Psoas muscle (tissue), 8 donors: ENCODE results near the gene CEACAM3. TPM values are rescaled to one million over a fixed set of nuclear protein-coding genes. Genes with fewer than 3 reads are reported as not detected.

Source experiments
- ATAC-seq, 4 donors: fragments of 200-7000 bp; cut with Tn5 transposase; one replicate each; pipeline ENCODE4 v1.9.1; 2020; ENCODE audit warnings: moderate library complexity in 3 of 4, mild to moderate bottlenecking in 2 of 4
- DNase-seq, 2 donors: peaks; one replicate each; pipeline ENCODE4 v3.0.0-alpha.2; 2020
- H3K27ac ChIP-seq: fragments of 200-600 bp; one replicate; pipeline ENCODE4 v1.8.0; 2022
- H3K27me3 ChIP-seq, 3 donors: fragments of 200-600 bp in 1 of 3; one replicate each; pipeline versions ENCODE4 v1.6.1 to v1.8.0; 2013 to 2022; ENCODE audit warnings: low read length in 2 of 3, mild to moderate bottlenecking in 2 of 3, moderate library complexity in 1 of 3; ENCODE audit not compliant: insufficient read depth in 3 of 3
- H3K36me3 ChIP-seq, 2 donors: fragments of 200-600 bp in 1 of 2; one replicate each; pipeline versions ENCODE4 v1.6.1 to v1.8.0; 2013 to 2022; ENCODE audit warnings: low read depth in 1 of 2, mild to moderate bottlenecking in 1 of 2, moderate library complexity in 1 of 2; ENCODE audit not compliant: insufficient read depth in 1 of 2
- H3K4me1 ChIP-seq: fragments of 200-600 bp; one replicate; pipeline ENCODE4 v1.8.0; 2022
- H3K4me3 ChIP-seq: fragments of 200-600 bp; one replicate; pipeline ENCODE4 v1.8.0; 2022; ENCODE audit warnings: mild to moderate bottlenecking
- H3K9me3 ChIP-seq: fragments of 200-600 bp; one replicate; pipeline ENCODE4 v1.8.0; 2022
- WGBS, 3 donors: extraction: QIAGEN DNeasy Blood & Tissue Kit; methylation state at CpG; one replicate each; pipeline versions ENCODE4 v1.1.6 to v1.1.7; 2013; 5-methylcytosine and 5-hydroxymethylcytosine counted together
- intact Hi-C, 2 donors: fragments of 100-400 bp; cut with DNase I; formaldehyde crosslinking; loops; one replicate each; pipeline versions ENCODE4 v1.11.0 to v1.14.2; 2022
- polyA plus RNA-seq, 3 donors: library from polyadenylated mRNA; stranded (reverse); fragments of 200-250 nt; gene quantifications; one replicate each; pipeline ENCODE4 v1.2.3, GENCODE V29; 2013
- total RNA-seq, 4 donors: library from RNA; stranded (reverse); fragmentation: NEBNext Ultra II Directional in 2 of 4; extraction: Animal tissue kit (Norgen Biotek cat#: 25700) in 2 of 4; gene quantifications; one replicate each; pipeline versions ENCODE4 v1.2.1 to v1.2.4, GENCODE V29; 2021 to 2023
- TF ChIP-seq, protein P1 (sequence below): fragments of 200-600 bp; IDR thresholded peaks from one replicate; pipeline ENCODE4 v1.8.0; 2022; ENCODE audit warnings: antibody characterized with exemption
- donor health status: healthy with polysubstance abuse.
- donor health status: DM: no; HTN: no; CAD: no; lungs with moderate emphysema.
- donor health status: Bipolar disorder and iron deficiency.
- donor health status: healthy.
- donor health status: DM: yes; HTN: yes; CAD: no.
- donor health status: DM: no; HTN: no; CAD: no.
- donor health status: DM: no; HTN: no; CAD: no.
- donor health status: DM: yes; HTN: yes; CAD: no.

The CEACAM3 gene
- total and polyA plus RNA-seq, 7 donors = 0.01 to 0.59 (median 0.05) TPM; not detected in 4

DNA sequence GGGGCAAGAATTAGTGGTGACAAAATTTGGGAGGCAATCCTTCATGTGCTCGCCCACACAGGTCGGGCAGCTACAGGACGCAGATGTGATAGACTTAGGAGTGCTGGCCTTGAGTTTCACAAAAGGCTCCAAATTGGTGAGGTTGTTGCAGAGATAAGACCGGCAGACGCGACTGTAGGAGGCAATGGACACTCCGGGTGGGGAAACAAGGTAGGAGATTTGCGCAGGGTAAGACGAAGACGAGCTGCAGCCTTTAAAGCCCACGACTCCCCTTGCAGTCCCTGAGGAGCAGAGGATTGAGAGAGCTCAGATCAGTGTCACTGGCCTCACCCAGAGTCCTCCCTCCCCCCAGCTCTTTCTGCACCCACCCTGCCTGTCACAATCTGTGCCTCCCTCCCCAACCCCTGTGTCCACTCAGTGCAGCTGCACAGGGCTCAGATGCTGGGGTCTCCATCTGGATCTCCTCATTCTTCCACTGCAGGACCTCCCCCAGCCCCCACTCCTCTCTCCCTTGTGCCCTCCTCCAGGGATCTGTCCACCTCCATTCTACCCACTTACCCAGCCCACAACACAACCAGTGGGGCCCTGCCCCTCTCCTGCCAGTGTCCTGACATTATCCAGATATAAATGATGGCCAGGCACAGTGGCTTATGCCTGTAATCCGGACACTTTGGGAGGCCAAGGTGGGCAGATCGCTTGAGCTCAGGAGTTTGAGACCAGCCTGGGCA is 41.8 kb downstream of the CEACAM3 start:
- no peak overlapping the region for H3K27ac ChIP-seq
- DNase-seq (no peak), ATAC-seq (no peak)
- peaks cover 0 to 34% (median 10%) of the 10 kb centered on the region in 3 donors for H3K27me3 ChIP-seq
- H3K4me1 ChIP-seq = no peaks in the 10 kb centered on the region
- WGBS, 3 donors = 57 to 59% (median 58%) methylated on average over 13 of the region's 13 CpGs
- H3K4me3 ChIP-seq = no peak overlapping the region
- intact Hi-C loops = no loop called here
- H3K36me3 ChIP-seq = no peaks in the 10 kb centered on the region
- TF ChIP-seq, protein P1, sequence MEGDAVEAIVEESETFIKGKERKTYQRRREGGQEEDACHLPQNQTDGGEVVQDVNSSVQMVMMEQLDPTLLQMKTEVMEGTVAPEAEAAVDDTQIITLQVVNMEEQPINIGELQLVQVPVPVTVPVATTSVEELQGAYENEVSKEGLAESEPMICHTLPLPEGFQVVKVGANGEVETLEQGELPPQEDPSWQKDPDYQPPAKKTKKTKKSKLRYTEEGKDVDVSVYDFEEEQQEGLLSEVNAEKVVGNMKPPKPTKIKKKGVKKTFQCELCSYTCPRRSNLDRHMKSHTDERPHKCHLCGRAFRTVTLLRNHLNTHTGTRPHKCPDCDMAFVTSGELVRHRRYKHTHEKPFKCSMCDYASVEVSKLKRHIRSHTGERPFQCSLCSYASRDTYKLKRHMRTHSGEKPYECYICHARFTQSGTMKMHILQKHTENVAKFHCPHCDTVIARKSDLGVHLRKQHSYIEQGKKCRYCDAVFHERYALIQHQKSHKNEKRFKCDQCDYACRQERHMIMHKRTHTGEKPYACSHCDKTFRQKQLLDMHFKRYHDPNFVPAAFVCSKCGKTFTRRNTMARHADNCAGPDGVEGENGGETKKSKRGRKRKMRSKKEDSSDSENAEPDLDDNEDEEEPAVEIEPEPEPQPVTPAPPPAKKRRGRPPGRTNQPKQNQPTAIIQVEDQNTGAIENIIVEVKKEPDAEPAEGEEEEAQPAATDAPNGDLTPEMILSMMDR = no peak
- no peaks in the 10 kb centered on the region for H3K9me3 ChIP-seq

DNA sequence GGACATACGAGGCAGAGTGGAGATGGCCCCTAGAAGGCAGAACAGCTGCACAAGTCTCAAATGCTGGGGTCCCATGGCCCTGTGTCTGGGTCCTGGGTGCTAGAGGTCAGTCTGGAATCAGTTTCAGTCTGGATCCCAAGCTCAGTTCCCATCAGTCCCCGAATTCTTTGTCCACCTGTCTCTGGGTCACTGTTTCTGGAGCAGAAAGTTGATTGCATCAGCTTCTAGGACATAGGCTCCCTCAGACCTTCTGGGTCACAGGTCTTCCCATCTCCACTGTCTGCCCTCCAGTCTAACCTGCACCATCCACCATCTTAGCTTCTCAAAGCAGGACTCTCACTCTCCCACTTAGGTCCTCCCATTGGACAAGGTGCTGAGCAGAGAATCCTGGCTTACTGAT is 42.8 kb downstream of the CEACAM3 start:
- TF ChIP-seq, protein P1 = no peak
- 41 to 57% (median 45%) methylated on average over 2 of the region's 2 CpGs for WGBS, 3 donors
- intact Hi-C loops = no loop called here

DNA sequence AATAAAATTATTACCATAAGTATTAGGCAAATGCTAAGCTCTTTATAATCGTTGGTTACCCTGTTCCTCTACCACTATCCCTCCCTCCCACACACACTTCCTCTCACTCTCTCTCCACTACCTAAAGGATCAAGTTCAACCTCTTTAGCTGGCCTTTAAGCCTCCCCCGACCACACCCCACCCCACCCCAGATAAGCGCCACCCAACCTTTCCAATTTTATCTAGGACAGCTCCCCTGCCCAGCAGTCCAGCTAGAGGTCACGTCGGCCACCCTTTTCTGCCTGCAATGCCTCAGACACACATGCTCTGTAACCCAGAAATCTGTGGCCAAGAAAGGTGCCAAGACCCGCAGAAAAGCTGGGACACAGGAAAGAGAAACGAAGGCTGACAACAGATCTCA is 47.0 kb downstream of the CEACAM3 start:
- H3K4me3 ChIP-seq = no peak overlapping the region
- intact Hi-C loops = no loop called here
- H3K27me3 ChIP-seq = peaks cover 0 to 9% (median 2%) of the 10 kb centered on the region in 3 donors
- no peaks in the 10 kb centered on the region for H3K36me3 ChIP-seq
- TF ChIP-seq, protein P1 = no peak
- H3K9me3 ChIP-seq = no peaks in the 10 kb centered on the region
- H3K4me1 ChIP-seq = no peaks in the 10 kb centered on the region
- ATAC-seq (no peak), DNase-seq (no peak)
- no peak overlapping the region for H3K27ac ChIP-seq
- 59 to 65% (median 63%) methylated on average over 7 of the region's 7 CpGs for WGBS, 3 donors

More for the DNA sequence above, 42.8 kb downstream of the CEACAM3 start:
- Histone ChIP-seq H3K27me3 (peaks cover 0 to 28% (median 10%) of the 10 kb centered on the region in 3 donors), H3K27ac (no peak overlapping the region), H3K4me1 (no peaks in the 10 kb centered on the region), H3K9me3 (no peaks in the 10 kb centered on the region), H3K36me3 (no peaks in the 10 kb centered on the region), H3K4me3 (no peak overlapping the region)
- ATAC-seq (no peak), DNase-seq (no peak)

DNA sequence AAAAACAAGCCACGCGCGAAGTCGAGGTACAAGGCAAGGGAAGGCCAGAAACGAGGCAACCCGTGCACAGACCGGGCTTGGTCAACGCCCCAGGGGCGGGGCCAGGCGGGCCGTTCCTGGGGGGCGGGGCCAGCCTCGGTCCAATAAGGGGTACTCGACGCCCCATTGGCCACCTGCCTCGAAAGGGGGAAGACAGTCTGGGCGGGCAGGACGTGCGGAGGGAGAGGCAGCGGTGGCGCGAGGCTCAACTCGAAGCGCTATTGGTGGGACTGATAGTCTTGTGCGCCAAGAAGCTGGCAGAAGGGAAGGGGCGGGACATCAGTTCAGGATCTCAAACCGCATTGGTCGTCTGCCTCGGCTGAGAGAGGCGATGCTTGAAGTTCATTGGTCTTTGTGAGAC is 48.2 kb downstream of the CEACAM3 start, which contains the start of gene LYPD4:
Gene LYPD4 (minus strand): TSS at position 83 of the 400 bp plus-strand sequence. CDS start 5,398 bp downstream, outside the sequence.
- 79 to 82% (median 79%) methylated on average over 27 to 30 of the region's 30 CpGs for WGBS, 3 donors
- intact Hi-C loops = no loop called here
- Histone ChIP-seq H3K9me3 (no peaks in the 10 kb centered on the region), H3K27ac (no peak within 1 kb of the TSS), H3K4me3 (no peak within 1 kb of the TSS), H3K27me3 (peaks cover 0 to 9% (median 2%) of the 10 kb centered on the region in 3 donors), H3K4me1 (no peaks in the 10 kb centered on the region), H3K36me3 (no peaks in the 10 kb centered on the region)
- ATAC-seq = no peak
- TF ChIP-seq, protein P1 = no peak
- DNase-seq = no peak

DNA sequence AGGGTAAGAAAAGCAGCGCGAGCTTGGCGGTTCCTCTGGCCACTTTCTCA is 48.4 kb downstream of the CEACAM3 start, which contains the start of gene DMRTC2:
Gene DMRTC2 (plus strand): TSS at position 42 of the 50 bp plus-strand sequence. CDS start 2,387 bp downstream, outside the sequence.
- DNase-seq (no peak), ATAC-seq (no peak)
- Histone ChIP-seq H3K27ac (no peak within 1 kb of the TSS), H3K4me1 (no peaks in the 10 kb centered on the region), H3K9me3 (no peaks in the 10 kb centered on the region), H3K4me3 (no peak within 1 kb of the TSS), H3K27me3 (peaks cover 0 to 9% (median 2%) of the 10 kb centered on the region in 3 donors), H3K36me3 (no peaks in the 10 kb centered on the region)
- intact Hi-C loops = no loop called here
- WGBS, 3 donors = 91 to 96% (median 93%) methylated on average over 3 of the region's 3 CpGs
- TF ChIP-seq, protein P1 = no peak
